Neural progenitor cell (in vitro differentiated cells): ENCODE data around the gene CDH23.

Experiments
- EZH2 ChIP-seq: fragments of 200-600 bp; sonication (generic); IDR thresholded peaks from 2 replicates; pipeline ENCODE4 v1.6.1; 2017; ENCODE audit warnings: antibody characterized with exemption, mild to moderate bottlenecking, moderate library complexity
- TF ChIP-seq, protein P1 (sequence below): fragments of 200-600 bp; sonication (generic); IDR thresholded peaks from 2 replicates; pipeline ENCODE4 v1.5.1; 2017; ENCODE audit warnings: antibody characterized with exemption, mild to moderate bottlenecking

DNA sequence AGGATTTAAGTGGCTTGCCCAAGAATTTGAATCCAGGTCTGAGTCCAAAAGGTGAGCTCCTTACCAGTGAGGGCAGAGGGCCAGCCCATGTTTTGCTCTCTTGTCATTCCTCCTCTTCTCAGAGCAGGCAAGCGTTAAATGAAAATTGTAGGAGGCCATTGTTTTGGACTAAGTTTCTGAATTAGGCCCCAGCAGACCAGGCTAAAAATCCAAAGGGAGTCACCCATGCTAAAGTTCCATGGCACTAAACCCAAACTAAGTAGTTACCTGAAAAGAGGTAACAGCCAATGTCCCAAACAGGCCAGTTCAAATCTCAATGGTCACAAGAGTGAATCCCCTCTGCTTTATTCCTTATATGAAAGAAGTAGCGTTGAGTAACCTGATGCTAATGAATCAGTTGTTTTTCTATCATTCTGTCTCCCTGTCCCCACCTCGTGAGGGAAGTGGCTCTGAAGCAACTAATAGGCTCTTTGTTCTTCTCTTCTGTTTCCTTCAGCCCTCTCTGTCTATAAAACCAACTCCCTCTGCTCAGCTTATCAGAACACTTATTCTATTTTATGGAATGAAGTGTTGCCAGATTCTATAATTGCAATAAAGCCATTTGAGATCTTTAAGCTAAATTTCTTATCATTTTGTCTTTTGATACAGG is 17.5 kb upstream of the CDH23 start:
- TF ChIP-seq, protein P1, sequence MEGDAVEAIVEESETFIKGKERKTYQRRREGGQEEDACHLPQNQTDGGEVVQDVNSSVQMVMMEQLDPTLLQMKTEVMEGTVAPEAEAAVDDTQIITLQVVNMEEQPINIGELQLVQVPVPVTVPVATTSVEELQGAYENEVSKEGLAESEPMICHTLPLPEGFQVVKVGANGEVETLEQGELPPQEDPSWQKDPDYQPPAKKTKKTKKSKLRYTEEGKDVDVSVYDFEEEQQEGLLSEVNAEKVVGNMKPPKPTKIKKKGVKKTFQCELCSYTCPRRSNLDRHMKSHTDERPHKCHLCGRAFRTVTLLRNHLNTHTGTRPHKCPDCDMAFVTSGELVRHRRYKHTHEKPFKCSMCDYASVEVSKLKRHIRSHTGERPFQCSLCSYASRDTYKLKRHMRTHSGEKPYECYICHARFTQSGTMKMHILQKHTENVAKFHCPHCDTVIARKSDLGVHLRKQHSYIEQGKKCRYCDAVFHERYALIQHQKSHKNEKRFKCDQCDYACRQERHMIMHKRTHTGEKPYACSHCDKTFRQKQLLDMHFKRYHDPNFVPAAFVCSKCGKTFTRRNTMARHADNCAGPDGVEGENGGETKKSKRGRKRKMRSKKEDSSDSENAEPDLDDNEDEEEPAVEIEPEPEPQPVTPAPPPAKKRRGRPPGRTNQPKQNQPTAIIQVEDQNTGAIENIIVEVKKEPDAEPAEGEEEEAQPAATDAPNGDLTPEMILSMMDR, result no peak
- TF ChIP-seq EZH2, result no peak
